ENCODE data around the gene HNMT. TPM values are rescaled to one million over a fixed set of nuclear protein-coding genes. Genes with fewer than 3 reads are reported as not detected.

The HNMT gene
- total RNA-seq, 1 donor from 2014 or later: 14.4 TPM

DNA sequence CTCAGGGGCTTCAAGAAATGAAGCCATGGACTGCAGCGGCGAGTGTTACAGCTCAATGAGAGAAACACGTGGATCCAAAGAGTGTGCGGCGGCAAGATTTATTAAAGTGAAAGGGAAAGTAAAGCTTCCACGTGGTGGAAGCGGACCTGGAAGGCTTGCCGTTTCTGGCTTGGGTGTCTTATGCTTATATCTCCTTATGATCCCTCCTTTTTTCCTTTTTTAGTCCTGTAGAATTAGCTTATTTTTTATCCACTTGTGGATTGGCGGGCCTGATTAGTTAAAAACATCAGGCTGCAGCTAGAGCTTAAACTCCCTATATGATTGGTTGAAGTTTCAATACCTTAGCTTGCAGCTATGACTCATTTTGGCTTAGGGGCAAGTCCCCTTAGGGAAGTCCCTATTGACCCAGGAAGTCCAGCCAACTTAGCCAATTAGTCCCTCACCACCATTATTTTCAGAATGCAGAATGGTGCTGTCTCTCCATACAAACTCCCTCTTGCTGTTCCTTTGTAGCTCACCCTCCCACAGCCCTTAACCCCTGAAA, 11.6 kb upstream of the HNMT start:
- H3K9me3 Mint-ChIP-seq: peaks cover 4% of the 10 kb centered on the region
- no peaks in the 10 kb centered on the region for H3K36me3 Mint-ChIP-seq
- peak overlapping the region; percentile 3 for H3K27ac Mint-ChIP-seq
- peaks cover 15% of the 10 kb centered on the region for H3K4me1 Mint-ChIP-seq
- DNase-seq (ENCODE audit: low spot score in 2 of 2, unreplicated experiment in 2 of 2): no peak
- TF ChIP-seq, protein P1, sequence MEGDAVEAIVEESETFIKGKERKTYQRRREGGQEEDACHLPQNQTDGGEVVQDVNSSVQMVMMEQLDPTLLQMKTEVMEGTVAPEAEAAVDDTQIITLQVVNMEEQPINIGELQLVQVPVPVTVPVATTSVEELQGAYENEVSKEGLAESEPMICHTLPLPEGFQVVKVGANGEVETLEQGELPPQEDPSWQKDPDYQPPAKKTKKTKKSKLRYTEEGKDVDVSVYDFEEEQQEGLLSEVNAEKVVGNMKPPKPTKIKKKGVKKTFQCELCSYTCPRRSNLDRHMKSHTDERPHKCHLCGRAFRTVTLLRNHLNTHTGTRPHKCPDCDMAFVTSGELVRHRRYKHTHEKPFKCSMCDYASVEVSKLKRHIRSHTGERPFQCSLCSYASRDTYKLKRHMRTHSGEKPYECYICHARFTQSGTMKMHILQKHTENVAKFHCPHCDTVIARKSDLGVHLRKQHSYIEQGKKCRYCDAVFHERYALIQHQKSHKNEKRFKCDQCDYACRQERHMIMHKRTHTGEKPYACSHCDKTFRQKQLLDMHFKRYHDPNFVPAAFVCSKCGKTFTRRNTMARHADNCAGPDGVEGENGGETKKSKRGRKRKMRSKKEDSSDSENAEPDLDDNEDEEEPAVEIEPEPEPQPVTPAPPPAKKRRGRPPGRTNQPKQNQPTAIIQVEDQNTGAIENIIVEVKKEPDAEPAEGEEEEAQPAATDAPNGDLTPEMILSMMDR (IDR thresholded peaks at IDR 0.05; ENCODE audit: unreplicated experiment): no peak
- H3K27me3 Mint-ChIP-seq (ENCODE audit: low read depth): no peaks in the 10 kb centered on the region
- no peak overlapping the region for H3K4me3 Mint-ChIP-seq

GRCh38 chr2:137955536-137955935, 8.7 kb upstream of the HNMT start:
- no peaks in the 10 kb centered on the region for H3K27me3 Mint-ChIP-seq (ENCODE audit: low read depth)
- H3K4me3 Mint-ChIP-seq: no peak overlapping the region
- no peak overlapping the region for H3K27ac Mint-ChIP-seq
- H3K36me3 Mint-ChIP-seq: no peaks in the 10 kb centered on the region
- DNase-seq (ENCODE audit: low spot score in 2 of 2, unreplicated experiment in 2 of 2): no peak
- H3K4me1 Mint-ChIP-seq: peaks cover 11% of the 10 kb centered on the region
- peaks cover 8% of the 10 kb centered on the region for H3K9me3 Mint-ChIP-seq
- TF ChIP-seq, protein P1 (IDR thresholded peaks at IDR 0.05; ENCODE audit: unreplicated experiment): no peak

DNA sequence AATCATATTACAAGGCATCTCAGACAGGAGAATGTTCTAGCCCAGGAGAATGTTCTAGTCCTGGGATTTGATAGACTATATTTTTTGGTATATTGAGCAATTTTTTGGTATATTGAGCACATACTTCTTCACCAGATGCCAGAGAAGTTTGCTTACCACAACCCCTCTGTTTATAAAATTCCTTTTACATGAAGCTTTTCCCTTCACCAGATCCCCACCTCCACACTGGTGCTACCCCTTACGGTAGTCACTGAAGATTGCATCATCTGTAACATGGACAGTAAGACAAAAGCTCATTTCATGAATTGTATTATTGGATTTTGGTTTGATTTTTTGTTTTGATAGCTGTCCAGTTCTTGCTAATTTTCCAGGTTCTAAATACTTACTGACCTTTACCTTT, 7.2 kb upstream of the HNMT start:
- DNase-seq (ENCODE audit: low spot score in 2 of 2, unreplicated experiment in 2 of 2): no peak

GRCh38 chr2:137959166-137959565, 5.1 kb upstream of the HNMT start:
- Mint-ChIP-seq H3K27ac (no peak overlapping the region), H3K27me3 (ENCODE audit: low read depth) (no peaks in the 10 kb centered on the region), H3K4me1 (peaks cover 10% of the 10 kb centered on the region), H3K9me3 (peaks cover 13% of the 10 kb centered on the region), H3K36me3 (no peaks in the 10 kb centered on the region), H3K4me3 (no peak overlapping the region)
- TF ChIP-seq, protein P1 (IDR thresholded peaks at IDR 0.05; ENCODE audit: unreplicated experiment): no peak
- no peak for DNase-seq (ENCODE audit: low spot score in 2 of 2, unreplicated experiment in 2 of 2)

More for the DNA sequence above, 7.2 kb upstream of the HNMT start:
- Mint-ChIP-seq H3K4me3 (no peak overlapping the region), H3K36me3 (no peaks in the 10 kb centered on the region), H3K4me1 (peaks cover 10% of the 10 kb centered on the region), H3K27me3 (ENCODE audit: low read depth) (no peaks in the 10 kb centered on the region), H3K27ac (no peak overlapping the region), H3K9me3 (peaks cover 13% of the 10 kb centered on the region)
- TF ChIP-seq, protein P1 (IDR thresholded peaks at IDR 0.05; ENCODE audit: unreplicated experiment): no peak

GRCh38 chr2:137960223-137960622, 4.0 kb upstream of the HNMT start:
- no peak for DNase-seq (ENCODE audit: low spot score in 2 of 2, unreplicated experiment in 2 of 2)
- no peaks in the 10 kb centered on the region for H3K36me3 Mint-ChIP-seq
- H3K27me3 Mint-ChIP-seq (ENCODE audit: low read depth): no peaks in the 10 kb centered on the region
- H3K9me3 Mint-ChIP-seq: peaks cover 13% of the 10 kb centered on the region
- no peak overlapping the region for H3K27ac Mint-ChIP-seq
- TF ChIP-seq, protein P1 (IDR thresholded peaks at IDR 0.05; ENCODE audit: unreplicated experiment): no peak
- H3K4me1 Mint-ChIP-seq: peaks cover 20% of the 10 kb centered on the region
- H3K4me3 Mint-ChIP-seq: no peak overlapping the region

DNA sequence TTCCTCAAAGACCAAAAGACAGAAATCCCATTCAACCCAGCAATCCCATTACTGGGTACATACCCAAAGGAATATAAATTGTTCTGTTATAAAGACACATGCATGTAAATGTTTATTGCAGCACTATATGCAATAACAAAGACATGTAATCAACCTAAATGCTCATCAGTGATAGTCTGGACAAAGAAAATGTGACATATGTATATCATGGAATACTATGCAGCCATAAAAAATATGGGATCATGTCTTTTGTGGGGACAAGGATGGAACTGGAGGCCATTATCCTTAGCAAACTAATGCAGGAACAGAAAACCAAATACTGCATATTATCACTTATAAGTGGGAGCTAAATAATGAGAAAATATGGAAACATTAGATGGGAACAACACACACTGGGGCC, 2.7 kb upstream of the HNMT start:
- Mint-ChIP-seq H3K27ac (no peak overlapping the region), H3K4me1 (peaks cover 32% of the 10 kb centered on the region), H3K36me3 (no peaks in the 10 kb centered on the region), H3K4me3 (no peak overlapping the region), H3K27me3 (ENCODE audit: low read depth) (no peaks in the 10 kb centered on the region), H3K9me3 (peaks cover 13% of the 10 kb centered on the region)
- TF ChIP-seq, protein P1 (IDR thresholded peaks at IDR 0.05; ENCODE audit: unreplicated experiment): no peak
- no peak for DNase-seq (ENCODE audit: low spot score in 2 of 2, unreplicated experiment in 2 of 2)

Data from mesothelial cell of epicardium (in vitro differentiated cells).